GM06990 (cell line): ENCODE measurements around the gene TK1.
A peak's percentile ranks its signal among the peaks of the same experiment; 100 is the strongest.

ENCODE experiments used
- DNase-seq: peaks from one replicate; pipeline ENCODE4 v3.0.0-alpha.2; 2011; ENCODE audit not compliant: insufficient read length; ENCODE audit errors: extremely low read depth
- H3K27me3 ChIP-seq: replicated peaks from 2 replicates; pipeline ENCODE4 v1.6.0; 2011; ENCODE audit warnings: low read length; ENCODE audit not compliant: control insufficient read depth, insufficient read depth
- H3K36me3 ChIP-seq: 2 replicates; pipeline ENCODE4 v1.5.1; 2011; ENCODE audit warnings: low read length; ENCODE audit not compliant: control insufficient read depth, insufficient read depth
- H3K4me3 ChIP-seq: replicated peaks from 2 replicates; pipeline ENCODE4 v1.5.1; 2011; ENCODE audit warnings: low read depth, mild to moderate bottlenecking, control low read depth, low read length
- TF ChIP-seq, protein P1 (sequence below): IDR thresholded peaks from 2 replicates; pipeline ENCODE4 v1.5.1; 2011; ENCODE audit warnings: low read length, control low read depth, mild to moderate bottlenecking, inconsistent platforms; ENCODE audit not compliant: insufficient read depth, poor library complexity, severe bottlenecking

Gene TK1

DNA sequence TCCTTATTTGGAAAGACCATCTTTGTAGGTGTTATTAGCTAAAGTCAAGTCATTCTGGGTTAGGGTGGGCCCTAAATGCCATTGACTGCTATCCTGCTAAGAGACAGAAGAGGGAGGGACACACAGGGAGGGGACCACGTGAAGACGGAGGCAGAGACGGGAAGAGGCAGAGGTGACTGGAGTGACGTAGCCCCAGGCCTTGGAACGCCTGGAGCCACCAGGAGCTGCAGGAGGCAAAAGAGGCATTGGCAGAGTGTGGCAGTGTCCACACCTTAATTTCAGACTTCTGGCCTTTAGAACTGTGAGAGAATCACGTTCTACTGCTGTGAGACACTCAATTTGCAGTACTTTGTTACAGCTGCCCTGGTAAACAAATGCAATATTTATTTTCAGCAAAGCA, 13.6 kb upstream of the TK1 start:
- Histone ChIP-seq H3K4me3 (no peak overlapping the region), H3K27me3 (no peaks in the 10 kb centered on the region), H3K36me3 (peaks cover 13% of the 10 kb centered on the region)
- no peak for DNase-seq
- TF ChIP-seq, protein P1, sequence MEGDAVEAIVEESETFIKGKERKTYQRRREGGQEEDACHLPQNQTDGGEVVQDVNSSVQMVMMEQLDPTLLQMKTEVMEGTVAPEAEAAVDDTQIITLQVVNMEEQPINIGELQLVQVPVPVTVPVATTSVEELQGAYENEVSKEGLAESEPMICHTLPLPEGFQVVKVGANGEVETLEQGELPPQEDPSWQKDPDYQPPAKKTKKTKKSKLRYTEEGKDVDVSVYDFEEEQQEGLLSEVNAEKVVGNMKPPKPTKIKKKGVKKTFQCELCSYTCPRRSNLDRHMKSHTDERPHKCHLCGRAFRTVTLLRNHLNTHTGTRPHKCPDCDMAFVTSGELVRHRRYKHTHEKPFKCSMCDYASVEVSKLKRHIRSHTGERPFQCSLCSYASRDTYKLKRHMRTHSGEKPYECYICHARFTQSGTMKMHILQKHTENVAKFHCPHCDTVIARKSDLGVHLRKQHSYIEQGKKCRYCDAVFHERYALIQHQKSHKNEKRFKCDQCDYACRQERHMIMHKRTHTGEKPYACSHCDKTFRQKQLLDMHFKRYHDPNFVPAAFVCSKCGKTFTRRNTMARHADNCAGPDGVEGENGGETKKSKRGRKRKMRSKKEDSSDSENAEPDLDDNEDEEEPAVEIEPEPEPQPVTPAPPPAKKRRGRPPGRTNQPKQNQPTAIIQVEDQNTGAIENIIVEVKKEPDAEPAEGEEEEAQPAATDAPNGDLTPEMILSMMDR, result no peak

- Histone ChIP-seq H3K36me3 (peaks cover 6% of the 10 kb centered on the region), H3K27me3 (no peaks in the 10 kb centered on the region), H3K4me3 (no peak overlapping the region)
- TF ChIP-seq, protein P1, result no peak
- DNase-seq, result no peak
Observed at GRCh38 chr17:78197147-78197832, 10.4 kb upstream of the TK1 start.

DNA sequence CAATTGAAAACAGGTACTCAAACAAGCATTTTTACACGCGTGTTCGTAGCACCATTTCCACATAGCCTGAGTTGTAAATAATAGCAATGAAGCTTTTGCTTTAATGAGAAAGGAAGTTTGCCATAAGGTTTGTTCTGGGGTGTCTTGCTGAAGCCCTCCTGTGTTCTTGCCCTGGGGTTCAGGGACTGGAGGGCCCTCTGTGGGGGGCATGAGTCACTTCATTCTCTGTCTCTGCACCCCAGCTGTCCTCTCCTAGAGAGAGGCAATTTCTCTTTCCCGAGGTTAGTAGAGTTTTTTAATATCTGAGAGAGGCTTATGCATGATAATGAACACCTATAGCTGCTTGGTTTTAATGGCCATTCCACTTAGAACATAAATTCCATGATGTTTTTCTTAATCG, 9.9 kb upstream of the TK1 start:
- H3K36me3 ChIP-seq, result peaks cover 8% of the 10 kb centered on the region
- H3K4me3 ChIP-seq, result no peak overlapping the region
- DNase-seq, result no peak
- no peaks in the 10 kb centered on the region for H3K27me3 ChIP-seq
- TF ChIP-seq, protein P1, result no peak

DNA sequence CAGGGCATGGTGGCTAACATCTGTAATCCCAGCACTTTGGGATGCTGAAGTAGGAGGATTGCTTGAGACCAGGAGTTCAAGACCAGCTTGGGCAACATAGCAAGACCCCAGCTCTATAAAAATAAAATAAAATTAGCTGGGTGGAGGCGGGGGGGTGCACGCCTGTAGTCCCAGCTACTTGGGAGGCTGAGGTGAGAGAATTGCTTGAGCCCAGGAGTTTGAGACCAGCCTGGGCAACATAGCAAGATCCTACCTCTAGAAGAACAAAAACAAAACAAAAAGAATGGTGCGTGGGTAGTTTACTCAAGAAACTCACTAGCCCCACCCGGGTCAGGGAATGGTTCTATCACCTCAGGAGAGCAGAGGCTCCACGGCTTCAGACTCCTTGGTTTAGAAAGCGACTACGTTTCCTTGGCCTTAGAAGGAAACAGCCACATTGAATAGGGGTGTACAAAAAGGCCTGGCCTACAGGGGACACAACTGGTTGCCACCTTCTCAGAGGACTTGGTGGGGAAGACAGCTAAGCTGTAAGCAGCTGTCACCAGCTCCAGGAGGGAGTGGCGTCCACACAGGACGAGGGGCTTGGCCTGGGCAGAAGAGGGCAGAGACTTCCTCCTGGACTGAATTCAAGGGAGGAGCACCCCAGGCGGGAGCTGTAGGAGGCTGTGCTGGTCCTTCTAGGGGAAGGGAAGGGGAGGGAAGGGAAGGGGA, 716 bp downstream of the TK1 start:
- H3K36me3 ChIP-seq, result peaks cover 12% of the 10 kb centered on the region
- no peaks in the 10 kb centered on the region for H3K27me3 ChIP-seq
- DNase-seq, result no peak
- peak overlapping the region; percentile 86 for H3K4me3 ChIP-seq
- TF ChIP-seq, protein P1, result no peak

DNA sequence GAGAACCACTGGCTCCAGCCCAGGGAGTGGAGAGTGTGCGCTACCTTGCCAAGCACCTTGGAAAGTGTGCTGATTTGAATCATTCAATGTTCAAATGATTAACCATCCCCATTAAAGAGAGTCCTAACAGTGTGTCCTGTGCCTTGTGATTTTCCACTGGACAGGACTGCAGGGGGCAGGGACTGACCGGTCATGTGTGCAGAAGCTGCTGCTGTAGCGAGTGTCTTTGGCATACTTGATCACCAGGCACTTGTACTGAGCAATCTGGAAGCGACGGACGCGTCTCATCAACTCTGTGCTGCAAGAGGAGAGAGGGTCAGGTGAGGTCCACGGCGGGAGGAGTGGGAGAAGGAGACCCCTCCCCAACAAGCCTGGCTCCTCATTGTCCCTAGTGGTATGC, 2.0 kb downstream of the TK1 start:
- peaks cover 6% of the 10 kb centered on the region for H3K36me3 ChIP-seq
- TF ChIP-seq, protein P1, result no peak

More for the DNA sequence above, 2.0 kb downstream of the TK1 start:
- Histone ChIP-seq H3K27me3 (no peaks in the 10 kb centered on the region), H3K4me3 (no peak overlapping the region)
- DNase-seq, result no peak
